GM18907 (cell line): ENCODE measurements around the gene VIM.

ENCODE experiments used
- ATAC-seq: cut with Tn5 transposase; IDR thresholded peaks from one replicate; pipeline ENCODE4 v1.9.1; 2021; ENCODE audit warnings: mild to moderate bottlenecking, moderate library complexity; ENCODE audit not compliant: unreplicated experiment

The VIM gene

DNA sequence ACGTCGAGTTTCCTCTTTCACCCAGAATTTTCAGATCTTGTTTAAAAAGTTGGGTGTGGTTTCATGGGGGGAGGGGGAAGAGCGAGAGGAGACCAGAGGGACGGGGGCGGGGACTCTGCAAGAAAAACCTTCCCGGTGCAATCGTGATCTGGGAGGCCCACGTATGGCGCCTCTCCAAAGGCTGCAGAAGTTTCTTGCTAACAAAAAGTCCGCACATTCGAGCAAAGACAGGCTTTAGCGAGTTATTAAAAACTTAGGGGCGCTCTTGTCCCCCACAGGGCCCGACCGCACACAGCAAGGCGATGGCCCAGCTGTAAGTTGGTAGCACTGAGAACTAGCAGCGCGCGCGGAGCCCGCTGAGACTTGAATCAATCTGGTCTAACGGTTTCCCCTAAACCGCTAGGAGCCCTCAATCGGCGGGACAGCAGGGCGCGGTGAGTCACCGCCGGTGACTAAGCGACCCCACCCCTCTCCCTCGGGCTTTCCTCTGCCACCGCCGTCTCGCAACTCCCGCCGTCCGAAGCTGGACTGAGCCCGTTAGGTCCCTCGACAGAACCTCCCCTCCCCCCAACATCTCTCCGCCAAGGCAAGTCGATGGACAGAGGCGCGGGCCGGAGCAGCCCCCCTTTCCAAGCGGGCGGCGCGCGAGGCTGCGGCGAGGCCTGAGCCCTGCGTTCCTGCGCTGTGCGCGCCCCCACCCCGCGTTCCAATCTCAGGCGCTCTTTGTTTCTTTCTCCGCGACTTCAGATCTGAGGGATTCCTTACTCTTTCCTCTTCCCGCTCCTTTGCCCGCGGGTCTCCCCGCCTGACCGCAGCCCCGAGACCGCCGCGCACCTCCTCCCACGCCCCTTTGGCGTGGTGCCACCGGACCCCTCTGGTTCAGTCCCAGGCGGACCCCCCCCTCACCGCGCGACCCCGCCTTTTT, at the start of gene VIM:
Gene VIM (plus strand): TSS at position 151 of the 925 bp plus-strand sequence. CDS start 1,182 bp downstream, outside the sequence.
- ATAC-seq: peak; percentile 51

DNA sequence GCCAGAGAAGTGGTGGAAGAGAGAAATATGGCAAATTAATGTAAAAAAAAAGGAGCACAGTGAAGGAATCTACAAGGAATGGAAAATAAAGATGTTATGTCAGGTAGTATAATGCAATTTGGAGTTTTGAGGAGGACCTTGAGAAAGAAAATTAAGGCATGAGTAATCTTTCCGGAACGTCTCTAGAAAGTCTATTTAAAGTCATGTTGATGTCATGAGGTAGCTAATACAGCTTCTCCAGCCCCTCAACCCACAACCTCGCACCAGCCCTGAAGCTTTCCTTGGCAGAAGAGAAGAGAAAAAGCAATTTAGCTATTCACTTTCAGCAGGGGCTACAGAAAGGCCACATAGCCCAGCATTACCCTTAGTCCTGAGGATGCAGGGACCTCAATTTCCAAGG, 49.0 kb upstream of the VIM start:
- no peak for ATAC-seq

DNA sequence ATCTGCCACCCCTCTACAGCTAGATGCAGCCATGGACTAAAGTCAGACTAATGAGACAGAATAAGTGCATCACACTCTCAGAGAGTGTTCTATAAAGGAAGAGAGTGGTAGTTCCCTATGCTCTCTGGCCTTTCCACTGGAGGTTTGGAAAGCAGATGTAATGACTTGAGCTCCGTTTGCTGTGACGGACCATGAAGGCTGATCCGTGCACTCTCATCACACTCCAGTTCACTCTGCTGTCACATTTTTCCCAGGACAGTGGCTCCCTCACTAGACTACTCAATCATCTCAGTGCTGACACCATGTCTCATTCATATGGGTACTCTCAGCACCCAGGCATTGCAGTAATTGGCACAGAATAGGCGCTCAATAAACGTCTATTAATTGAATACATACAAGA, 46.9 kb upstream of the VIM start:
- no peak for ATAC-seq

DNA sequence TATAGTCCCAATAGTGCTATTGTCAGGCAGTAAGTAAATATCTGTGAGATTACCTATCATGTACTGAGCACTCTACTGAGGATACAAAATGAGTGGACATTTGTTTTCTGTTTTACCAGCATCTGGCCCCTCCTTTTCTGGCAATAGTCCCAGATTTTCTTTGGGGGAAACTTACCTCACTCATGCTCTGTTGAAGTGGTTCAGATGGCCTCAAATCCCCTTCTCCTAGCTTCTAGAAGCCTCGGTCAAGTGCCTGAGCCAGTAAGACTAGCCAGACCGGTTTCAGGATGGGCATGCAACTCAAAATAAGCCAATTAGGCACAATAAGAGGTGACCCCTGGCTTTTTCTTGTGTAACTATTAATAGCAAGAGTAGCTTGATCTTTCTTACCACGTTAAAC, 46.3 kb upstream of the VIM start:
- no peak for ATAC-seq

DNA sequence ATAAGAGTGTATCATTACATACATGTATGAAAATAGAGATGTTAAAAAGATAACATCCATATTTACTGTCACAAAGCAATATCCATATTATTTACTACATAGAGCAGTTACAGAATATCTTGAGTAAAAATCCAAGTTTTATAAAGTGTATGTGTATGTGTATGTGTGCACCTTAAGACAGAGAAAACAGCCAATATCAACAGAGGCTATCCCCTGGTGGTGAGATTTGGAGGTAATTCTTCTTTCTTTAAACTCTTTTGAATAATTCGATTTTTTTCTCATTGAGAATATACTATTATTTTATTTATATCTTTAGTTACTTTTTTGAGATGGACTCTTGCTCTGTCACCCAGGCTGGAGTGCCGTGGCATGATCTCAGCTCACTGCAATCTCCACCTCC, 44.9 kb upstream of the VIM start:
- no peak for ATAC-seq

DNA sequence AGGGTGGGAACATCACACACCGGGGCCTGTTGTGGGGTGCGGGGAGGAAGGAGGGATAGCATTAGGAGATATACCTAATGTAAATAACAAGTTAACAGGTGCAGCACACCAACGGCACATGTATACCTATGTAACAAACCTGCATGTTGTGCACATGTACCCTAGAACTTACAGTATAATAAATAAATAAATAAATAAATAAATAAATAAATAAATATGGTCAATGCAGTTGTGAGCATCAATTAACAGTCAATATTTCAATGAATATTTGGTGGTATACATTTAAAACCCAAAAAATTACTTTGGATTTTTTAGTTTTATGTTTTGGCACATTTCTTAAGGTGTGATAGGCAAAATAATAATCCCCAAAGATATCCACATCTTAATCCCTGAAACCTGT, 42.2 kb upstream of the VIM start:
- ATAC-seq: no peak

DNA sequence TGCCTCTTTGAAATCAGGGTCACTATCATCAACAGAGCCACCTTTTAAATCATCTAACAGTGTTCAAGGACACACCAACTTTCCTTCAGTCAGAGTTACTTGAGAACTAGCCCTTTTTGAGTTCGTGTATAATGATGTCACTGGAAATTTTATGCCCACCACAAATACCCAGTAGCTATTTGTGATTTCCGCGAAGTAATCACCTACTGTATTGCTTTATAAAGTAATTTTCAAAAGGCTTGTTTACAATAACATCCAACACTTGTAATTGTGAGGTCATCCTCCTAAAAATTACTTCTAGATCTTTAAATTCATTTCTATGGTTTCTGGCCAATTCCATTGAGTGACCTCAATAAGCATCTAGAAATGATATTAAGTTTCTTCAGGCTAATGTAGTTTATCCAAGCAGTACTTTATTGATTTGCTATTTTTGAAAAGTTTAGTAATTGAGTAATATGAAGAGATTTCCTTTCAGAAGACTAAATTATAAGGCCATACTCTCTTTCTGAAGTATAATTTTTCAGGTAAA, 39.3 kb upstream of the VIM start:
- ATAC-seq: no peak

DNA sequence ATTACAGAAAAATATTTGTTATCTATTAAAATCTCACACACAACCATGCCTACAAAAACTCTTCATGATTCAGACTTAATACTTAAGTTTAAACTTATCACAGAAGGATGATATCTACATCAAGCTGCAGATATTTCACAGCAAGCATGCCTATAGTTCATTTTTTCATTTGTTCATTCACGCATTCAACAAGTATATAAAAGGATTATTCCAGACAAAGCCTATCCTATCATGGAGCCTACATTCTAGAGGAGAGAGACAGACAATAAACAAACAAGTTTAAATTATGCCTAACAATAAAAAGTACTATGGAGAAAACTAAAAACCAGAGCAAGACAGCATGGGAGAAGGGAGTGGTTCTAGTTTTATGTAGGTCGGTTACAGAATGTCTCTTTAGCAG, 37.4 kb upstream of the VIM start:
- ATAC-seq: no peak

DNA sequence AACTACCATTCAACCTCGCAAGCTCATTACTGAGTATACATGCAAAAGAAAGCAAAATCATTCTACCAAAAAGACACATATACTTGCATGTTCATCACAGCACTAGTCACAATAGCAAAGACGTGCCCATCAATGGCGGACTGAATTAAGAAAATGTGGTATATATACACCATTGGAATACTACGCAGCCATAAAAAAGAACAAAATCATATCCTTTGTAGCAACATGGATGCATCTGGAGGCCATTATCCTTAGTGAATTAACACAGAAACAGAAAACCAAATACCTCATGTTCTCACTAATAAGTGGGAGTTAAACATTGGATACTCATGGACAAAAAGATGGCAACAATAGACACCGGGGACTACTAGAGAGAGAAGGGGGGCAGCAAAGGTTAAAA, 33.0 kb upstream of the VIM start:
- ATAC-seq: no peak

DNA sequence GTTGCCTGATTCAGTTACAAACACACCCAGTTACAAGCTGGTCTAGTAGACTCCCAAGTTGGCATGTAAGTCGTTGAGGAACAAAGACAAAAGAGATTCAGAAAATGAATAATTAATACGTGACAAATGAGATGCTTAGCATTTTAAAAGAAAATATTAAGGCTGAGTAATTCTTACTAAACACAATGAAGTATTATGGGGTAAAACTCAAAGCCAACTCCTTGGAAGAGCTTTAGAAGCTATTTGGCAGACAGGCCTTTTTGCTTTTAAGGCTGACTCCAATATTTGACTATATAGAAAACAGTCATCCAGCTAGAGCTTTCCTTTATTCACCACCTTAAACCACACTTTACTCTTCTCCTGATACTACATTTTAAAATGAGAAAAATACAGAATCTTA, 32.0 kb upstream of the VIM start:
- ATAC-seq: no peak

DNA sequence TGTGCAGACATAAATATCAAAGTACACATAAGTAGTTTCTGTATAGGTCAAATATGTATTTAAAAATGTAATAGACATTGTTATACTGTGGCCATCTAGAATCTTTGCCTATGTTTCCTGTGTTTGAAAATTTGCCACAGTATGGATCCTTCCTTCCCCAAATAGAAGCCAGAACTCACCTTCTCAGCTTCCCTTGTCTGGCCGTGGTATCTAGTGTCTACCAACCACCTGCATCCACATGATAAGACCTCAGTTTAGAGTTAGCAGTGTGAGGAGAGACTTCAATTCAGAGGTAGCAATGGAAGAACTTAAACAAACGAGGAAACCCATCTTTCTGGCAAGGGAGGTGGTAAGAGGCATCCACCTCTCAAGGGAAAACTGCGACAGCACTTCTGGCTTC, 31.5 kb upstream of the VIM start:
- ATAC-seq: no peak

DNA sequence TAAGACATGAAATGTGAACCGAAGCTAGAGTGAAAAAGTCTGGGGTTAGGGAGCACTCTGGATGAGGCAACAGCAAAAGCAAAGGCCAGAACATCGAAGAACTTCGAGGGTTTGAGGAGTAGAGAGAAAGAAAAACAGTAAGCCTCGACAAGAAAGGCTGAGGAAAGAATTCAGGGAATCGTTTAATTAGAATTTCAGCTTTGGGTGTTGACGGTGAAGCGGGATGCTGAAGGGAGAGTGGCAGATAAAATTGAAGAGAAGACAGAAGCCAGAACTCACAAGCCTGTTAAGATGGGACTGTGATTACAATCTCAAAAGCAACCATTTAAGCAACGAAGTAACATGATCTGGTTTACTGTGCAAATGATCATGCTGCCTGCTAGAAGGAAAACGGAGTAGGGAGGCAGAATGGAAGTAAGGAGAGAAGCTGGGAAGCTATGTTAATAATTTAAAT, 28.7 kb upstream of the VIM start:
- ATAC-seq: no peak

DNA sequence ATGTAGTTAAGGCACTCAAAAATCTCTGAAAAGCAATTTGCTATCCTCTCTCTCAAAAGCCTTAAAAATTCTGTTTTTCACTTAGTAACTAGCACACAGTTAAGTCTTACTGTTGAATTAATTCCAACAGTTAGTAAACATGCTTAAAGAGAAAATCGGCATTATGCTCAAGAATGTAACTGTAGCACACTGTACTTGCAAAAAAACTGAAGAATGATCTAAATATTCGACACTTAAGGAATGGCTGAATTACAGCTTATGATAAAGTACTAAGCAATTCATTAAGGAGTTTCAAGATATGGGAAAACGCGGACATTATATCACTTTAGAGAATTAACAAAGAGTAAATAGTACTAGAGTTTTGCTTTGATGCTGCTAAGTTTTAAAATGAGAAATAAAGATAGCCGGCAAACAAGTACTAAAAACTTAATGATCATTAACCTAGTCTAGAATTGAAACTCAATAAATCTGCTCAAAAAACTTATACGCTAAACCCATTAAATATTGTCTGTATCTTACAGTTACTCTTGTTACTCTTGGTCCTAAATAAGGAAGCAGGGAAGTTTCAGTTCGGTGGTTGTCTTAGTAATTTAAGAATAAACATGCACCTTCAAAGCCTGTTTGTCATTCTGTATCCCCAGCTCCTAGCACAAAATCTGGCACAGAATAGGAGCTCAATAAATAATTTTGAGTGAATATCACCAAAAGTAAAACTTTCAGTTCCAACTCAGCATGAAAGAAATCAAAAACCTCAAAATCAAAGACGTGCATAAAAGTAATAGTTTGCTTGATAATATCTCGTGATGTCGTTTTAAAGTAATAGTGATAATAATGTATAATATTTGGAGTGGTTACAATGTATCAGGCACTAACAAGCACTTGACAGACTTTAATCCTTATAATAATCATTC, 27.8 kb upstream of the VIM start:
- no peak for ATAC-seq

DNA sequence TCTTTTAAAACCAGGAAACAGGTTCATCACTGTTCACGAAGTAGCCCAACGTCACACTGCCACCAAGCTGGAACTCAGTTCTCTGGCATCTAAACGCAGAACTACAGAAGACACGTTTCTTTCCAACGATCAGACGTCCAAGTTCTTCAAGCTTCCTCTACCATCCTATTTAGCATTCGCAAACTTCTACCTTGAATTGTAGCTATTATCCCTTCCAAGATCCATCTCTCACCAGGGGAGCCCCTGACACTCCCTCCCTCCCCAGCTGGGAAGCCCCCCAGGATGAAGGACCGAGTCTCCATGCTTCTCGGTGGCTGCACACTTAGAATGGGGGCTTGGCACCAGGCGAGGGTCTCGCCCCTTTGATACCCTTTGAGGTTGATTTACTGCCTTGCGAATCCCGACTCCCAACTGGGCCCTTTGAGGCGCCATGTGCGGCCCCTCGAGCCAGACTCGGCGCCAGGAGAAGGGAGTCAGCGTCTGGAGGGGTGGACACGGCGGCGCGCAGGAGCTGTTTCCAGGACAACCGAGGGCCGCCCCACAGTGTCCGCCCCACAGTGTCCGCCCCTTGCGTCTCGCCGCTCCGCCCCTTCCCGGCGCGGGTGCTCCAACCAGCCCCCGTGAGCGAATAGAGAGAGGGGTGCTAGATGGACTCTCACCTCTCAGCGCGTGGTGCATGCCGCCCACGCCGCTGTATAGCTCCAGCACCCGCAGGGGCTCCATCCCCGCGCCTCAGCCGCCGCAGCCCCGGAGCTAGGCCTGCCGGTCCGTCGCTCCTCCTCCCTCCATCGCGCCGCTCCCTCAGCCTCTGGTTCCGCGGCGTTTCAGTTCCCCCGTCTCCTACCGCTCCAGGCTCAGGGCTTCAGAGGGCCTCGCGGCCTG, 26.9 kb upstream of the VIM start, which contains the start of gene TRDMT1:
Gene TRDMT1 (minus strand): TSS at position 761 of the 882 bp plus-strand sequence. CDS start 38 bp downstream, at position 723.
- ATAC-seq: peak; percentile 95

DNA sequence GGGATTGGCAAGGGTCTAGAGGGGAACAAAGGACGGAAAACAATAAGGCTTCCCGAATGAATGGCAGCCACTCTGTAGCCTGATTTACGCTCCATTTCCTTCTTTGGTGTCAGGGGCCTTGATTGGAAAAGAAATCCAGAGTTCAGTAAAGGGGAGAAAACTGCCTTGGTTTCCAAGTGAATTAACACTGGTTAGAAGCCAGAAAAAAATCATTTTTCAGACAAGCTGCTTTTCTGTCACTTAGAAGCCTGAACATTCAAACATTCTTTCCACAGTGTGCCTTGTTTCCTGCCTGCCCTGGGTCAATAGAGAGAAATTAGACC, 26.3 kb upstream of the VIM start:
- no peak for ATAC-seq

DNA sequence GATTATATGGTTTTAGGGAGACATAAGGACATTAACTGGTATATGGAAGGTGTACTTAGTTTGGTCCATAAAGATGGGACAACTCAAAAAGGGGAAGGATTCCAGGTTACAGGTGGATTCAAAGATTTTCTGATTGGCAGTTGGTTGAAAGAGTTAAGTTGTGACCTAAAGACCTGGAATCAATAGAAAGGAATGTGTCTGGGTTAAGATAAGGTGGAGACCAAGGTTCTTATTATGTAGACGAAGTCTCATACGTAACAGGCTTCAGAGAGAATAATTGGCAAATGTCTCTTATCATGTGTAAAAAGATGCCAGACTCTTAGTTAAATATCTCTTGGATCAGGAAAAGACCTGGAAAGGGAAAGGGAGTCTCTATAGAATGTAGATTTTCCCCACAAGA, 25.5 kb upstream of the VIM start:
- no peak for ATAC-seq

DNA sequence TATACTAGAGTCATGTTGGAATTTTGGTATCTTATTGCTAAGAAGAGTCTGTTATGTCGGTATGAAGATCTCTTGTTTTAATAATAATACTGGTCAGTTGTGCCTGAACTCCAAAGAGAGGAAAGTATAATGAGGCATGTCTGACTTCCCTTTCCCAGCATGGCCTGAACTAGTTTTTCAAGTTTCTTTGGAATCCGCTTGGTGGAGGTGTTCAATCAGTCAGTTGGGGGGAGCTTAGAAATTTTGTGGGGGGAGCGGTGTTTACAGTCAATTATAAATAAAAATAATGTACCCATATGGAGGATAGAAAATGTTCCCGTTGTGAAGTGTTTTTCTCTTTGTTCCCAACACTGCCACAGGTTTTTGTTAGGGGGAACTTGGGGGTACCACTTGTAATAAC, 25.0 kb upstream of the VIM start:
- ATAC-seq: no peak

DNA sequence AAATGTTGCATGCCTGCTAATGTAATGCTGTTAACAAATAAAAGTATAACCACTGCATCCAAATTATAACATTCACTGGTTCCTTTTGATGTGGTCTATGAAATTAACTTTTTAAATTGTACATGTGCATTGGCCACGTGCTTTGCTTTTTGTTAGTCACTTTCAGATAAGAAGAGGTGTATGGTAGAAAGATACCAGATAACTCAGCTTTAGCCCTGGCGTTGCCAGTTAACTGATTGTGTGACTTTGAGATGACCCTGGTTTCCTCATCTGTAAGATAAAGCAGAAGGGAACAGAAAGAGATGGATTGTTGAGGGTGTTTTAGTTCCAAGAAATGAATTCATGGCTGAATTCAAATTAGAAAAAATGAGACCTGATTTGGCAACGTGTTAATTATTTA, 24.6 kb upstream of the VIM start:
- ATAC-seq: no peak

DNA sequence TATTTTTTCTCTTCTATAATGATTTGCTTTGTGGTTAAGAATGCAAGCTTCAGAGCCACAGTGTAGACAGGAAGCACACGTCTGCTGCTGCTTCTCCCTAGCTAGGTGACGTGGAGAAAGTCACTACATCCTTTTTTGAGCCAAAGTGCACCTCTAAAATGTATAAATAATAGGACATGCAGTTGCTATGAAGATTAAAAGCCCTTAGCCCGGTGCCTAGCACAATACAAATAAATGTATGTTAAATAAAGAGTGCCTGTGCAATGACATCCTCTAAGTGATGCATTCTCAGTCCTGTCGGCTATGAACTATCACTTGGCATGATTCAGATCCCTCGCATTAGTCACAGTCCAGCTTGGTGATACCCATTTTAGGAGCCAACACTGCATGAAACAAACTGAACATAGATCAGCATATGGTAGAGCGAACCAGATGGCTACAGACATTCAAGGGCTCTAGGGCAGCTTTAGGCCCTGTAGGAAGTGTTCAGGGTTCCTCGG, 21.8 kb upstream of the VIM start:
- ATAC-seq: peak; percentile 76

DNA sequence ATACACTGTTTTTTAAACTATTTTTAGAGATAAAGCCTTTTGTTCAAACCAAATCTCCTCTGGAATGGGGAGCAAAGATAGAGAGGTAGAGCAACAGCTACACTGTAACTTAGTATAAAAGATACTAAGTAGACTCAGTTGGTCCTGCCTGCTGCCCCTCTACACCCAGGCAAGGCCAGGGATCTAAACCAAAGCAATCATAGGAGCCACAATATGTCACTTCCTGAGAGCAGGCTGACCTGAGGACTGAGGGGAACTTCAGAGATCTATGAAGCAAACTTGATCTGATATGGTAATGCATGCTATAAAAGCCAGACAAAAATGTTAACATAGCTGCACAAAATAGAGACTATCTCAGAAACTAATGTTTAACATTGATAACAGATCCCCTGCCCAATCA, 19.6 kb upstream of the VIM start:
- no peak for ATAC-seq
